ENCODE data around the gene THSD7A.

The THSD7A gene

GRCh38 chr7:11754123-11754522 is 77.9 kb downstream of the THSD7A start:
- no peak overlapping the region for H3K4me3 ChIP-seq (ENCODE audit: low read length)
- DNase-seq (ENCODE audit: low read depth, low spot score), result no peak

GRCh38 chr7:11753433-11753832 is 78.6 kb downstream of the THSD7A start:
- DNase-seq (ENCODE audit: low read depth, low spot score), result no peak
- no peak overlapping the region for H3K4me3 ChIP-seq (ENCODE audit: low read length)

GRCh38 chr7:11751807-11752389 is 80.1 kb downstream of the THSD7A start:
- no peak for DNase-seq (ENCODE audit: low read depth, low spot score)
- no peak overlapping the region for H3K4me3 ChIP-seq (ENCODE audit: low read length)

GRCh38 chr7:11751315-11751714 is 80.7 kb downstream of the THSD7A start:
- no peak for DNase-seq (ENCODE audit: low read depth, low spot score)
- H3K4me3 ChIP-seq (ENCODE audit: low read length), result no peak overlapping the region

- H3K4me3 ChIP-seq (ENCODE audit: low read length), result no peak overlapping the region
Measured at GRCh38 chr7:11750191-11750590, 81.8 kb downstream of the THSD7A start.

GRCh38 chr7:11749629-11750028 is 82.4 kb downstream of the THSD7A start:
- no peak for DNase-seq (ENCODE audit: low read depth, low spot score)
- H3K4me3 ChIP-seq (ENCODE audit: low read length), result no peak overlapping the region

More at GRCh38 chr7:11750191-11750590, 81.8 kb downstream of the THSD7A start:
- DNase-seq (ENCODE audit: low read depth, low spot score), result no peak

GRCh38 chr7:11748884-11749283 is 83.1 kb downstream of the THSD7A start:
- no peak overlapping the region for H3K4me3 ChIP-seq (ENCODE audit: low read length)
- peak; percentile 2 for DNase-seq (ENCODE audit: low read depth, low spot score)

- DNase-seq (ENCODE audit: low read depth, low spot score), result no peak
- H3K4me3 ChIP-seq (ENCODE audit: low read length), result no peak overlapping the region
Measured at GRCh38 chr7:11747715-11748485, 84.1 kb downstream of the THSD7A start.

- no peak overlapping the region for H3K4me3 ChIP-seq (ENCODE audit: low read length)
- DNase-seq (ENCODE audit: low read depth, low spot score), result no peak
Measured at GRCh38 chr7:11746591-11746990, 85.4 kb downstream of the THSD7A start.

- no peak for DNase-seq (ENCODE audit: low read depth, low spot score)
Measured at GRCh38 chr7:11743548-11743947, 88.5 kb downstream of the THSD7A start.

GRCh38 chr7:11743016-11743415 is 89.0 kb downstream of the THSD7A start:
- DNase-seq (ENCODE audit: low read depth, low spot score), result no peak
- no peak overlapping the region for H3K4me3 ChIP-seq (ENCODE audit: low read length)

More at GRCh38 chr7:11743548-11743947, 88.5 kb downstream of the THSD7A start:
- H3K4me3 ChIP-seq (ENCODE audit: low read length), result no peak overlapping the region

GRCh38 chr7:11742496-11742895 is 89.5 kb downstream of the THSD7A start:
- no peak for DNase-seq (ENCODE audit: low read depth, low spot score)
- no peak overlapping the region for H3K4me3 ChIP-seq (ENCODE audit: low read length)

- H3K4me3 ChIP-seq (ENCODE audit: low read length), result no peak overlapping the region
- no peak for DNase-seq (ENCODE audit: low read depth, low spot score)
Measured at GRCh38 chr7:11737723-11738122, 94.3 kb downstream of the THSD7A start.

- no peak for DNase-seq (ENCODE audit: low read depth, low spot score)
- no peak overlapping the region for H3K4me3 ChIP-seq (ENCODE audit: low read length)
Measured at GRCh38 chr7:11732207-11732606, 99.8 kb downstream of the THSD7A start.

GRCh38 chr7:11730725-11731124 is 101.3 kb downstream of the THSD7A start:
- DNase-seq (ENCODE audit: low read depth, low spot score), result no peak
- no peak overlapping the region for H3K4me3 ChIP-seq (ENCODE audit: low read length)

- H3K4me3 ChIP-seq (ENCODE audit: low read length), result no peak overlapping the region
- DNase-seq (ENCODE audit: low read depth, low spot score), result no peak
Measured at GRCh38 chr7:11727864-11728263, 104.1 kb downstream of the THSD7A start.

GRCh38 chr7:11726794-11727155 is 105.2 kb downstream of the THSD7A start:
- no peak overlapping the region for H3K4me3 ChIP-seq (ENCODE audit: low read length)
- DNase-seq (ENCODE audit: low read depth, low spot score), result no peak

GRCh38 chr7:11726001-11726793 is 105.8 kb downstream of the THSD7A start:
- H3K4me3 ChIP-seq (ENCODE audit: low read length), result no peak overlapping the region

GRCh38 chr7:11716185-11716584 is 115.8 kb downstream of the THSD7A start:
- no peak overlapping the region for H3K4me3 ChIP-seq (ENCODE audit: low read length)
- DNase-seq (ENCODE audit: low read depth, low spot score), result no peak

More at GRCh38 chr7:11726001-11726793, 105.8 kb downstream of the THSD7A start:
- no peak for DNase-seq (ENCODE audit: low read depth, low spot score)

- no peak for DNase-seq (ENCODE audit: low read depth, low spot score)
- no peak overlapping the region for H3K4me3 ChIP-seq (ENCODE audit: low read length)
Measured at GRCh38 chr7:11714676-11715075, 117.3 kb downstream of the THSD7A start.
